Astrocyte (in vitro differentiated cells and primary cell): ENCODE data around the gene TMEM232. TPM values are rescaled to one million over a fixed set of nuclear protein-coding genes. Genes with fewer than 3 reads are reported as not detected.

ENCODE experiments used
- DNase-seq: peaks from one replicate; pipeline ENCODE4 v3.0.0-alpha.2; 2010; ENCODE audit warnings: low read depth
- FAIRE-seq: peaks from 2 replicates; lab custom pipeline; 2011; peaks lifted over from hg19 to GRCh38; lab: Jason Lieb, UNC
- H2AFZ ChIP-seq: 2 replicates; pipeline ENCODE4 v1.6.0; 2012; ENCODE audit warnings: low read depth, low read length, inconsistent platforms
- H3K27ac ChIP-seq: 2 replicates; pipeline ENCODE4 v1.5.1; 2011; ENCODE audit warnings: low read depth, low read length, inconsistent platforms
- H3K27me3 ChIP-seq: 2 replicates; pipeline ENCODE4 v1.6.0; 2011; ENCODE audit warnings: low read length, inconsistent platforms; ENCODE audit not compliant: insufficient read depth
- H3K36me3 ChIP-seq: 2 replicates; pipeline ENCODE4 v1.5.1; 2011; ENCODE audit warnings: low read length, inconsistent platforms; ENCODE audit not compliant: insufficient read depth
- H3K4me1 ChIP-seq: 2 replicates; pipeline ENCODE4 v1.5.1; 2011; ENCODE audit warnings: low read length, inconsistent platforms; ENCODE audit not compliant: insufficient read depth
- H3K4me2 ChIP-seq: 2 replicates; pipeline ENCODE4 v1.6.0; 2012; ENCODE audit warnings: low read length, inconsistent platforms
- H3K4me3 ChIP-seq: 2 replicates; pipeline ENCODE4 v1.5.1; 2011; ENCODE audit warnings: low read depth, mild to moderate bottlenecking, low read length, inconsistent platforms; ENCODE audit not compliant: insufficient read depth
- H3K79me2 ChIP-seq: 2 replicates; pipeline ENCODE4 v1.6.0; 2012; ENCODE audit warnings: mild to moderate bottlenecking, low read length, inconsistent platforms; ENCODE audit not compliant: insufficient read depth
- H3K9ac ChIP-seq: 2 replicates; pipeline ENCODE4 v1.6.0; 2012; ENCODE audit warnings: mild to moderate bottlenecking, low read length, inconsistent platforms
- H3K9me3 ChIP-seq: 2 replicates; pipeline ENCODE4 v1.5.1; 2012; ENCODE audit warnings: low read depth, mild to moderate bottlenecking, low read length, inconsistent platforms; ENCODE audit not compliant: insufficient read depth
- H4K20me1 ChIP-seq: 2 replicates; pipeline ENCODE4 v1.6.0; 2012; ENCODE audit warnings: low read length, inconsistent platforms; ENCODE audit not compliant: insufficient read depth
- H3K27ac Mint-ChIP-seq: one replicate; pipeline ENCODE4 v1.8.0; 2021; ENCODE audit warnings: mild to moderate bottlenecking, mixed read lengths; ENCODE audit not compliant: unreplicated experiment
- H3K27me3 Mint-ChIP-seq: one replicate; pipeline ENCODE4 v1.8.0; 2021; ENCODE audit warnings: low read depth, mixed read lengths; ENCODE audit not compliant: unreplicated experiment
- H3K36me3 Mint-ChIP-seq: one replicate; pipeline ENCODE4 v1.8.0; 2021; ENCODE audit warnings: low read depth, mixed read lengths; ENCODE audit not compliant: unreplicated experiment
- H3K4me1 Mint-ChIP-seq: one replicate; pipeline ENCODE4 v1.8.0; 2021; ENCODE audit warnings: low read depth, mixed read lengths; ENCODE audit not compliant: unreplicated experiment
- H3K4me3 Mint-ChIP-seq: one replicate; pipeline ENCODE4 v1.8.0; 2021; ENCODE audit warnings: mild to moderate bottlenecking, moderate library complexity, mixed read lengths; ENCODE audit not compliant: unreplicated experiment
- H3K9me3 Mint-ChIP-seq: one replicate; pipeline ENCODE4 v1.8.0; 2021; ENCODE audit warnings: mild to moderate bottlenecking, mixed read lengths; ENCODE audit not compliant: unreplicated experiment
- CTCF ChIP-seq: IDR thresholded peaks from 2 replicates; pipeline ENCODE4 v1.5.1; 2011; ENCODE audit warnings: low read depth, mild to moderate bottlenecking, inconsistent platforms, low read length, moderate library complexity; ENCODE audit not compliant: insufficient read depth
- EZH2 ChIP-seq: IDR thresholded peaks from 2 replicates; pipeline ENCODE4 v1.6.1; 2012; ENCODE audit warnings: mild to moderate bottlenecking, low read length, inconsistent platforms; ENCODE audit not compliant: insufficient read depth
- total RNA-seq: library from RNA; stranded (reverse); gene quantifications from 2 replicates; pipeline ENCODE4 v1.2.1, GENCODE V29; 2021

The TMEM232 gene
- total RNA-seq, 1 donor from 2014 or later: 1.4 TPM

GRCh38 chr5:110561510-110561909 is 165.0 kb downstream of the TMEM232 start:
- no peaks in the 10 kb centered on the region for H3K9me3 Mint-ChIP-seq

GRCh38 chr5:110549301-110549700 is 177.2 kb downstream of the TMEM232 start:
- Mint-ChIP-seq H3K36me3 (no peaks in the 10 kb centered on the region), H3K27ac (no peak overlapping the region), H3K4me1 (no peaks in the 10 kb centered on the region), H3K4me3 (no peak overlapping the region), H3K27me3 (no peaks in the 10 kb centered on the region), H3K9me3 (no peaks in the 10 kb centered on the region)
- H3K9me3 ChIP-seq: no peaks in the 10 kb centered on the region
- FAIRE-seq (no peak), DNase-seq (no peak)
- H3K4me2 ChIP-seq: no peak overlapping the region
- no peaks in the 10 kb centered on the region for H3K27me3 ChIP-seq
- no peak overlapping the region for H3K9ac ChIP-seq
- no peak overlapping the region for H3K27ac ChIP-seq
- no peaks in the 10 kb centered on the region for H3K4me1 ChIP-seq
- H4K20me1 ChIP-seq: no peaks in the 10 kb centered on the region
- no peaks in the 10 kb centered on the region for H3K36me3 ChIP-seq
- H3K79me2 ChIP-seq: no peaks in the 10 kb centered on the region
- H3K4me3 ChIP-seq: no peak overlapping the region
- H2AFZ ChIP-seq: no peak overlapping the region
- TF ChIP-seq EZH2 (no peak), CTCF (no peak)

More at GRCh38 chr5:110561510-110561909, 165.0 kb downstream of the TMEM232 start:
- FAIRE-seq (no peak), DNase-seq (no peak)
- no peak overlapping the region for H3K27ac Mint-ChIP-seq
- no peak overlapping the region for H3K27ac ChIP-seq
- no peaks in the 10 kb centered on the region for H3K27me3 ChIP-seq
- no peak overlapping the region for H3K4me3 ChIP-seq
- no peak overlapping the region for H3K4me3 Mint-ChIP-seq
- no peaks in the 10 kb centered on the region for H3K36me3 Mint-ChIP-seq
- H3K4me2 ChIP-seq: no peak overlapping the region
- H3K27me3 Mint-ChIP-seq: no peaks in the 10 kb centered on the region
- no peak overlapping the region for H3K9ac ChIP-seq
- H3K36me3 ChIP-seq: no peaks in the 10 kb centered on the region
- no peaks in the 10 kb centered on the region for H3K9me3 ChIP-seq
- TF ChIP-seq CTCF: no peak
- TF ChIP-seq EZH2: no peak
- H3K4me1 ChIP-seq: no peaks in the 10 kb centered on the region
- no peak overlapping the region for H2AFZ ChIP-seq
- H3K4me1 Mint-ChIP-seq: peaks cover 8% of the 10 kb centered on the region
- H3K79me2 ChIP-seq: no peaks in the 10 kb centered on the region
- H4K20me1 ChIP-seq: no peaks in the 10 kb centered on the region

- Mint-ChIP-seq H3K9me3 (no peaks in the 10 kb centered on the region), H3K27me3 (no peaks in the 10 kb centered on the region), H3K27ac (no peak overlapping the region), H3K4me3 (no peak overlapping the region), H3K4me1 (no peaks in the 10 kb centered on the region), H3K36me3 (no peaks in the 10 kb centered on the region)
- no peaks in the 10 kb centered on the region for H3K4me1 ChIP-seq
- no peak overlapping the region for H3K27ac ChIP-seq
- no peaks in the 10 kb centered on the region for H3K9me3 ChIP-seq
- FAIRE-seq: no peak
- TF ChIP-seq CTCF: no peak
- no peak for TF ChIP-seq EZH2
- H3K4me2 ChIP-seq: no peak overlapping the region
- H3K4me3 ChIP-seq: no peak overlapping the region
- no peaks in the 10 kb centered on the region for H3K79me2 ChIP-seq
- no peak for DNase-seq
- H3K36me3 ChIP-seq: no peaks in the 10 kb centered on the region
- H2AFZ ChIP-seq: no peak overlapping the region
- H3K27me3 ChIP-seq: no peaks in the 10 kb centered on the region
- no peaks in the 10 kb centered on the region for H4K20me1 ChIP-seq
- H3K9ac ChIP-seq: no peak overlapping the region
These were observed 178.3 kb downstream of the TMEM232 start for GRCh38 chr5:110548171-110548570.
